ENCODE measurements around the gene MYH16. TPM values are rescaled to one million over a fixed set of nuclear protein-coding genes. Genes with fewer than 3 reads are reported as not detected.
A peak's percentile ranks its signal among the peaks of the same experiment; 100 is the strongest.

MYH16 gene
- total and polyA plus RNA-seq, 9 of the 15 experiments (the other 6 are each of a cell fraction or from before 2014, with no cell fraction given), result 0.09 TPM; not detected in 8

GRCh38 chr7:99325592-99326407, 53.2 kb downstream of the MYH16 start, which contains the start of gene ARPC1A (continued):
- TF ChIP-seq ZBTB34 (CRISPR knock-in tag; IDR thresholded peaks at IDR 0.05) (no peak), PTTG1 (tag; IDR thresholded peaks at IDR 0.05; ENCODE audit: low read depth) (no peak), RFX5 (IDR thresholded peaks at IDR 0.05; ENCODE audit: low read depth, low read length) (no peak), FOXJ2 (tag; IDR thresholded peaks at IDR 0.05) (no peak), MEIS2 (IDR thresholded peaks at IDR 0.05; ENCODE audit: partially characterized antibody) (peak; percentile 98), FIP1L1 (IDR thresholded peaks at IDR 0.05; ENCODE audit: low read depth, low read length, poor library complexity, severe bottlenecking) (peak; percentile 94), TRIM28 (IDR thresholded peaks at IDR 0.05) (0 out of 2 replicates have a peak, but pooled peaks have one; percentile 17), NFXL1 (CRISPR knock-in tag; IDR thresholded peaks at IDR 0.05) (no peak), ETS1 (conservative IDR thresholded peaks at IDR 0.05; ENCODE audit: control insufficient read depth, low read depth, low read length) (peak; percentile 85), SPI1 (IDR thresholded peaks at IDR 0.05; ENCODE audit: borderline replicate concordance, low read depth, low read length) (peak; percentile 34; the same call in 1 of the 2 replicates)
- TF ChIP-seq, protein P1, sequence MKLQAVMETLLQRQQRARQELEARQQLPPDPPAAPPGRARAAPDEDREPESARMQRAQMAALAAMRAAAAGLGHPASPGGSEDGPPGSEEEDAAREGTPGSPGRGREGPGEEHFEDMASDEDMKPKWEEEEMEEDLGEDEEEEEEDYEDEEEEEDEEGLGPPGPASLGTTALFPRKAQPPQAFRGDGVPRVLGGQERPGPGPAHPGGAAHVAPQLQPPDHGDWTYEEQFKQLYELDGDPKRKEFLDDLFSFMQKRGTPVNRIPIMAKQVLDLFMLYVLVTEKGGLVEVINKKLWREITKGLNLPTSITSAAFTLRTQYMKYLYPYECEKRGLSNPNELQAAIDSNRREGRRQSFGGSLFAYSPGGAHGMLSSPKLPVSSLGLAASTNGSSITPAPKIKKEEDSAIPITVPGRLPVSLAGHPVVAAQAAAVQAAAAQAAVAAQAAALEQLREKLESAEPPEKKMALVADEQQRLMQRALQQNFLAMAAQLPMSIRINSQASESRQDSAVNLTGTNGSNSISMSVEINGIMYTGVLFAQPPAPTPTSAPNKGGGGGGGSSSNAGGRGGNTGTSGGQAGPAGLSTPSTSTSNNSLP (IDR thresholded peaks at IDR 0.05; ENCODE audit: borderline replicate concordance, low read depth, low read length), result no peak
- TF ChIP-seq, protein P2, sequence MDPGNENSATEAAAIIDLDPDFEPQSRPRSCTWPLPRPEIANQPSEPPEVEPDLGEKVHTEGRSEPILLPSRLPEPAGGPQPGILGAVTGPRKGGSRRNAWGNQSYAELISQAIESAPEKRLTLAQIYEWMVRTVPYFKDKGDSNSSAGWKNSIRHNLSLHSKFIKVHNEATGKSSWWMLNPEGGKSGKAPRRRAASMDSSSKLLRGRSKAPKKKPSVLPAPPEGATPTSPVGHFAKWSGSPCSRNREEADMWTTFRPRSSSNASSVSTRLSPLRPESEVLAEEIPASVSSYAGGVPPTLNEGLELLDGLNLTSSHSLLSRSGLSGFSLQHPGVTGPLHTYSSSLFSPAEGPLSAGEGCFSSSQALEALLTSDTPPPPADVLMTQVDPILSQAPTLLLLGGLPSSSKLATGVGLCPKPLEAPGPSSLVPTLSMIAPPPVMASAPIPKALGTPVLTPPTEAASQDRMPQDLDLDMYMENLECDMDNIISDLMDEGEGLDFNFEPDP (CRISPR knock-in tag; IDR thresholded peaks at IDR 0.05), result 0 out of 2 replicates have a peak, but pooled peaks have one; percentile 69
- TF ChIP-seq, protein P3, sequence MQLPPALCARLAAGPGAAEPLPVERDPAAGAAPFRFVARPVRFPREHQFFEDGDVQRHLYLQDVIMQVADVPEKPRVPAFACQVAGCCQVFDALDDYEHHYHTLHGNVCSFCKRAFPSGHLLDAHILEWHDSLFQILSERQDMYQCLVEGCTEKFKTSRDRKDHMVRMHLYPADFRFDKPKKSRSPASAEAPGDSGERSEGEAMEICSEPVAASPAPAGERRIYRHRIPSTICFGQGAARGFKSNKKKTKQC (CRISPR knock-in tag; IDR thresholded peaks at IDR 0.05), result peak; percentile 84
- TF ChIP-seq, protein P4, sequence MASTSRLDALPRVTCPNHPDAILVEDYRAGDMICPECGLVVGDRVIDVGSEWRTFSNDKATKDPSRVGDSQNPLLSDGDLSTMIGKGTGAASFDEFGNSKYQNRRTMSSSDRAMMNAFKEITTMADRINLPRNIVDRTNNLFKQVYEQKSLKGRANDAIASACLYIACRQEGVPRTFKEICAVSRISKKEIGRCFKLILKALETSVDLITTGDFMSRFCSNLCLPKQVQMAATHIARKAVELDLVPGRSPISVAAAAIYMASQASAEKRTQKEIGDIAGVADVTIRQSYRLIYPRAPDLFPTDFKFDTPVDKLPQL (IDR thresholded peaks at IDR 0.05; ENCODE audit: extremely low read depth, insufficient read length), result no peak
- TF ChIP-seq, protein P5, sequence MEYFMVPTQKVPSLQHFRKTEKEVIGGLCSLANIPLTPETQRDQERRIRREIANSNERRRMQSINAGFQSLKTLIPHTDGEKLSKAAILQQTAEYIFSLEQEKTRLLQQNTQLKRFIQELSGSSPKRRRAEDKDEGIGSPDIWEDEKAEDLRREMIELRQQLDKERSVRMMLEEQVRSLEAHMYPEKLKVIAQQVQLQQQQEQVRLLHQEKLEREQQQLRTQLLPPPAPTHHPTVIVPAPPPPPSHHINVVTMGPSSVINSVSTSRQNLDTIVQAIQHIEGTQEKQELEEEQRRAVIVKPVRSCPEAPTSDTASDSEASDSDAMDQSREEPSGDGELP (CRISPR knock-in tag; IDR thresholded peaks at IDR 0.05; ENCODE audit: borderline replicate concordance), result peak; percentile 89; the same call in 1 of the 2 replicates

Data from K562 (cell line).